ENCODE results near the gene LIN7B.
"Not testable (repeated sequence)": the region's sequence is repeated elsewhere in the genome, so short reads cannot be mapped to it uniquely, and the experiment has no call there.

Gene LIN7B

GRCh38 chr19:49145573-49146407 lies 31.6 kb downstream of the LIN7B start:
- peak; percentile 44 for DNase-seq (ENCODE audit: low read depth)

GRCh38 chr19:49146408-49146770 lies 32.2 kb downstream of the LIN7B start:
- not testable (repeated sequence) for DNase-seq (ENCODE audit: low read depth)

DNA sequence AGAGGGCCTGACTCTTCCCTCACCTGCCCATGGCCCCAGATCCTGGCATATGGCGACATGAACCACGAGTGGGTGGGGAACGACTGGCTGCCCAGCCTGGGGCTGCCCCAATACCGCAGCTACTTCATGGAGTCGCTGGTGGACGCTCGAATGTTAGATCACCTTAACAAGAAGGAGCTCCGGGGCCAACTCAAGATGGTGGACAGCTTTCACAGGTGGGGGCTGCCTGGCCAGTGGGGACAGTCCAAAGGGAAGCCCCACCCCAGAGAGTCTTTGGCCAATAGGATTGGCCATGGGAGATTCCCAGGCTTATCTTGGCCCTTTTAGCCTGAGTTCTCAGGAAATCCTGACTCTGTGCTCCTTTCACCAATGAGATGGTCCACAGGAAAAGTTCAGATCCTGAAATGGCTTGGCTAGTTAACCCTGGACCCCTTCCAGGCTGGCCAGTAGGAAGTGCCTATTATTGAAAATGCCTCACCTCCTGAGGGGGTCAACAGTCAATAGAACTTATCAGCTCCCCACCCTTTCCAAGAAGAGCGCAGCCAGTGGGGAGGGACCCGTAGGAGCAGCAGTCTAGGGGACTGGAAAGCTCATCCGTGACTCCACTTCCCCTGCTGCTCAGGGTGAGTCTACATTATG lies 34.0 kb downstream of the LIN7B start:
- no peak for DNase-seq (ENCODE audit: low read depth)

DNA sequence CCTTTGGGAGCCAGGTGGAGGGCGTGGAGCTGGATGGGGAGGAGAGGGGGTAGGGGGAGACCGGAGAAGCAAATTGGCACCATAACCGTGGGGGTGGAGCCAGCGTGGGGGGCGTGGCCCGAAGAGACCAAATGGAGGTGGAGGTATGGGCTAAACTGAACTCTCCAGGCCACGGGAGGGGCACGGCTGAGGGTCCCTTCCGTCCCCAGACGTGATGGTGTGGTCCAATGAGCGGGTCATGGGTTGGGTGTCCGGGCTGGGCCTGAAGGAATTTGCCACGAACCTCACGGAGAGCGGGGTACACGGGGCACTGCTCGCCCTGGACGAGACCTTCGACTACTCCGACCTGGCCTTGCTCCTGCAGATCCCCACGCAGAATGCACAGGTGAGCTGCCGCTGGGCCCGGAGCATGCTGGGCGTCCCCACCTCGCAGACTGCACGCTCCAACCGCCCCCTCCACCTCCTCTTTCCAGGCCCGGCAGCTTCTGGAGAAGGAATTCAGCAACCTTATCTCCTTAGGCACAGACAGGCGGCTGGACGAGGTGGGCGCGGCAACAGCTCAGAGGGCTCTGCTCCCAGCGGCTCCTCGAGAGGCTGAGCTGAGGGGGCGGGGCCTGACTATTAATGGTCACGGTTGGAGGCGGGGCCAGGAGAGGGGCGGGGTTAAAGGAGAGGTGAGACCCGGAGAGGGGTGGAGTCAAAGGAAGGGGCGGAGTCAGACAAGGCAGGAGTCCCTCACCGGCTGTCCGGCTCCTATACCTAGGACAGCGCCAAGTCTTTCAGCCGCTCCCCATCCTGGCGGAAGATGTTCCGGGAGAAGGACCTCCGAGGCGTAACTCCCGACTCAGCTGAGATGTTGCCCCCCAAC lies 34.8 kb downstream of the LIN7B start:
- peak; percentile 76 for DNase-seq (ENCODE audit: low read depth)

GRCh38 chr19:49149652-49150105 lies 35.5 kb downstream of the LIN7B start:
- DNase-seq (ENCODE audit: low read depth): peak; percentile 61

- peak; percentile 46 for DNase-seq (ENCODE audit: low read depth)
Measured at GRCh38 chr19:49150106-49150943, 36.2 kb downstream of the LIN7B start.

- no peak for DNase-seq (ENCODE audit: low read depth)
Measured at GRCh38 chr19:49150944-49151243, 36.7 kb downstream of the LIN7B start.

DNA sequence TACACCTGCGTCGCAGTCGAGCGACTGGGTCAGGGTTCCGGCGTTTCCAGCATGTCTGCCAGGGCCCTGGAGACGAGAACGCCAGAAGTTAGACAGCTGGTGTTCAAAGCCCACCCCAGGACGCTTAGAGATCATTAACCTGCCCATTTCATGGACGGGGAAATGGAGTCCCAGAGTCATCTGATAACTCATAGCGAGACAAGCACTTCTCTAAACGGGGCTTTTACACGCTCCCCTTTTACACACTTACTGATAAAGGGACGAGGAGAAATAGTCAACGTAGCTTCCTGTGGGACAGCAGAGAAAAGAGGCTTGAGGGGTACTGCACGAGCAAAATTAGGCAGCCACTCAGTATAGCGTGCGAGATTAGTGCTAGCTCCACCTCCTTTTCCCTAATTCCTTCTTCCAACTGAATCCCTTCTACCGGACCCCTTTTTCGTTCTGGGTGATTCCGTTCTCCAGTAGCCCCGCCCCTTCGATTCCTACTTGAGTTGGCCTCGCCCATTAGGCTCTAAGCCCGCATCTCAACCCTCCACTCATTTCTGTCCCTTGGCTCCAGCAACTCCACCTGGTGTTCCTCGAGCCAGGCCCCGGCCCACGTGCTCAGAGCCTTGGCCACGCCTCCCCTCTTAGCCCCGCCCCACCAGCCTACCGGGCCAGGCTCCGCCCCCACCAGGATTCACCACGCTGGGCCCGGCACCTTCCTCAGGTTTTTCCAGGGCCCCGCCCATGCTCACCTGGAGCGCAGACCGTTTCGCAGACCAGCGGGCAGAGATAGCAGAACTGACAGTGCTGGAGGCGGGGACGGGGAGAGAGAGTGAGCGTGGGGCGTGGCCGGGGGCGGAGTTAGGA lies 37.3 kb downstream of the LIN7B start:
- no peak for DNase-seq (ENCODE audit: low read depth)

DNA sequence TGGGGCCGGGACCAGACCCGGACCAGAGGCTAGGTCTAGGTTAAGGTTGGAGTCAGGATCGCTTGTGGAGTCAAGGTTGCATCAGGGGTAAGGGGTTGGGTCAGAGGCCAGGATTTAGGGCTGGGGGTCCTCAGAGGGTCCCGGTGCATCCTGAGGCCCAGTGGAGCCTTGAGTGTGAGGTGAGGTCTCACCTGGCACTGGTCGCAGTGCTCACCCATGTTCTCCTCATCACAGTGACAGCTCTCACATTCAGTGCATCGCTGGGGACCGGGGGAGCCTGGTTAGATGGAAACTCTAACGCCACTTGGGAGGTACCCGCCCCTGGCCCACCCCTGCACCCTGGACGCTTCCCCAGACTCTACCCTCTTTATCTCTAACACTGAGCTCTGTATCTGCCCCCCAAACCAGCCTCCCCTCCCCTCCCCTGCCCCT lies 38.0 kb downstream of the LIN7B start:
- DNase-seq (ENCODE audit: low read depth): no peak

- DNase-seq (ENCODE audit: low read depth): no peak
Measured at GRCh38 chr19:49153167-49153809, 39.1 kb downstream of the LIN7B start.

GRCh38 chr19:49154279-49154678 lies 40.1 kb downstream of the LIN7B start:
- DNase-seq (ENCODE audit: low read depth): no peak

GRCh38 chr19:49155005-49155819 lies 41.0 kb downstream of the LIN7B start, which contains the start of gene HRC:
Gene HRC (minus strand): TSS chr19:49155396. CDS start chr19:49155237, 159 bp downstream.
- DNase-seq (ENCODE audit: low read depth): no peak

- no peak for DNase-seq (ENCODE audit: low read depth)
Measured at GRCh38 chr19:49155820-49156346, 41.7 kb downstream of the LIN7B start.

DNA sequence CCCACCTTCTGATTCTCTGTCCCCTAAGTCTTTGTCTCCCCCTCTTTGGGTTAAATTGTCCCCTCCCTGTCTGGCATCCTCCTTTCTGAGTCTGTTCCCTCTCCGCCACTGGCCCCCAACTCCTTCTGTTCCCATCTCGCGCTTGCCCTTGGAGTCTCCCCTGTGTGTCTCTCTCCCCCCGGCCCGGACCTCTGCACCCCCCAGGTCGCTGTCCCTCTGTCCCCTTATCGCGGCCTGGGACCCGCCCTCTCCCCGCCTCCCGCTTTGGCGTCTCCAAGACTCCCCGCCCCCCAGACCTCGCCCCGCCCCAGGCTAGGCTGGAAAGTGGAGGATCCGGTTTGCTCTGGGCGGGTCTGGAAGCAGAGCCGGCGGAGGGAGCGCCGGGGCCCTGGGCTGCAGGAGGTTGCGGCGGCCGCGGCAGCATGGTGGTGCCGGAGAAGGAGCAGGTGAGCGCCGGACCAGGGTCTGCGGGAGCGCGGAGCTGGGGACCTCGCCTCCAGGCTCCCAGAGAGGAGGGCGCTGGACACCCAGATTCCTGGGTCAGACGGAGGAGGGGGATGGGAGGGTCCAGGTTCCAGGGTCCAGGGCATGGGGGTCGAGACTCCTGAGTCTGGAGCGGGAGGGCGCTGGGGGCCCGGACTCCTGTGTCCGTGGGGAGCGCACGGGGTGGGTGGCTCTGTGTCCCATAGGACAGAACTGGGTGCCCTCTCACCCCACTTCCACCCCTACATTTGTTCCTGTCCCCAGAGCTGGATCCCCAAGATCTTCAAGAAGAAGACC lies 43.5 kb downstream of the LIN7B start, which contains the start of gene TRPM4:
TSS of gene TRPM4 (plus strand) at position 348 of the 780 bp plus-strand sequence. CDS start at position 423, 75 bp downstream.
- DNase-seq (ENCODE audit: low read depth): peak; percentile 47

DNA sequence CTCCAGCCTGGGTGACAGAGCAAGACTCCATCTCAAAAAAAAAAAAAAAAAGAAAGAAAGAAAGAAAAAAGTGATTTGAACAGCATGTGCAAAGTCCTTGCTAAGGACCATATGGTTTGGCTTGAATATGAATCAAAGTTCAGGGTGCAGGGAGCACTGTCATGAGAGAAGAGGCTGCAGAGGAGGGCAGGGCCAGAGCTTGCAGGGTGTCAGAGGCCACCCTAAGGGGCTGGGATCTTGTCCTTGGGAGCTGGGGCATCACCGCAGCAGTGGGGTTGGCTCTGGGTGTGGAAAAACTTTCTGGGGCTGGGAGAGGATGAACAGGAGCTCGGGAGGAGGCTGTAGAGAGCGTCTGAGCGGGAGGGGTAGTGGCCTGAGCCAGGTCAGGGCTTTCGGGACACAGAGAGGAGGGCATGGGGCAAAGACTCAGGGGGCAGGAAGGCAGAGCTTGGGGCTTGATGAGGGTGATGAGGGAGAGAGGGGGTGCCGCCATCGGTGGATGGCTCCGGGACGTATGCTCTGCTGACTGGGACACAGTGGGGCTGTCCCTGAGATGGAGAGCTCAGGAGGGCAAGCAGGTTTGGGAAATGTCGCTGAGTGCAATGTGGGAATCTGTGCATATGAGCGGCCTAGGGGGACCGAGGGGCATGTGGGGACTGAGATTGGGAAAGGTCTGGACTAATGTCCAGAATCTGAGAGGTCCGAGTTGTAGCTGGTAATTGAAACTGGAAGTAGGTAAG lies 46.5 kb downstream of the LIN7B start:
- DNase-seq (ENCODE audit: low read depth): no peak

GRCh38 chr19:49161987-49162386 lies 47.8 kb downstream of the LIN7B start:
- no peak for DNase-seq (ENCODE audit: low read depth)

- DNase-seq (ENCODE audit: low read depth): no peak
Measured at GRCh38 chr19:49165111-49165750, 51.1 kb downstream of the LIN7B start.
